Chondrocyte (in vitro differentiated cells): Measurements from ENCODE around the gene PHC1. TPM values are rescaled to one million over a fixed set of nuclear protein-coding genes. Genes with fewer than 3 reads are reported as not detected.

Source experiments
- DNase-seq: peaks from one replicate; pipeline ENCODE4 v3.0.0; 2021; ENCODE audit warnings: mixed read lengths, low spot score
- H3K27ac Mint-ChIP-seq: one replicate; pipeline ENCODE4 v1.8.0; 2021; ENCODE audit warnings: mild to moderate bottlenecking, moderate library complexity, mixed read lengths; ENCODE audit not compliant: unreplicated experiment
- H3K27me3 Mint-ChIP-seq: 2 replicates; pipeline ENCODE4 v1.8.0; 2021; ENCODE audit warnings: low read depth, mixed read lengths
- H3K36me3 Mint-ChIP-seq: 2 replicates; pipeline ENCODE4 v1.8.0; 2021; ENCODE audit warnings: low read depth, mixed read lengths
- H3K4me1 Mint-ChIP-seq: 2 replicates; pipeline ENCODE4 v1.8.0; 2021; ENCODE audit warnings: low read depth, mild to moderate bottlenecking, mixed read lengths
- H3K4me3 Mint-ChIP-seq: one replicate; pipeline ENCODE4 v1.8.0; 2021; ENCODE audit warnings: mild to moderate bottlenecking, moderate library complexity, mixed read lengths; ENCODE audit not compliant: unreplicated experiment
- H3K9me3 Mint-ChIP-seq: 2 replicates; pipeline ENCODE4 v1.8.0; 2021; ENCODE audit warnings: low read depth, mixed read lengths
- total RNA-seq: library from RNA; stranded (reverse); gene quantifications from 3 replicates; pipeline ENCODE4 v1.2.1, GENCODE V29; 2021
- TF ChIP-seq, protein P1 (sequence below): fragments of 200-600 bp; sonication (generic); IDR thresholded peaks from 2 replicates; pipeline ENCODE4 v1.5.0; 2021; ENCODE audit warnings: antibody characterized with exemption, mild to moderate bottlenecking, moderate library complexity

Gene PHC1
- total RNA-seq, 1 donor from 2014 or later, result 33.0 TPM

GRCh38 chr12:8947737-8948136 lies 33.4 kb downstream of the PHC1 start:
- H3K4me1 Mint-ChIP-seq, result peaks cover 30% of the 10 kb centered on the region

GRCh38 chr12:8948701-8949341 lies 34.5 kb downstream of the PHC1 start:
- TF ChIP-seq, protein P1, sequence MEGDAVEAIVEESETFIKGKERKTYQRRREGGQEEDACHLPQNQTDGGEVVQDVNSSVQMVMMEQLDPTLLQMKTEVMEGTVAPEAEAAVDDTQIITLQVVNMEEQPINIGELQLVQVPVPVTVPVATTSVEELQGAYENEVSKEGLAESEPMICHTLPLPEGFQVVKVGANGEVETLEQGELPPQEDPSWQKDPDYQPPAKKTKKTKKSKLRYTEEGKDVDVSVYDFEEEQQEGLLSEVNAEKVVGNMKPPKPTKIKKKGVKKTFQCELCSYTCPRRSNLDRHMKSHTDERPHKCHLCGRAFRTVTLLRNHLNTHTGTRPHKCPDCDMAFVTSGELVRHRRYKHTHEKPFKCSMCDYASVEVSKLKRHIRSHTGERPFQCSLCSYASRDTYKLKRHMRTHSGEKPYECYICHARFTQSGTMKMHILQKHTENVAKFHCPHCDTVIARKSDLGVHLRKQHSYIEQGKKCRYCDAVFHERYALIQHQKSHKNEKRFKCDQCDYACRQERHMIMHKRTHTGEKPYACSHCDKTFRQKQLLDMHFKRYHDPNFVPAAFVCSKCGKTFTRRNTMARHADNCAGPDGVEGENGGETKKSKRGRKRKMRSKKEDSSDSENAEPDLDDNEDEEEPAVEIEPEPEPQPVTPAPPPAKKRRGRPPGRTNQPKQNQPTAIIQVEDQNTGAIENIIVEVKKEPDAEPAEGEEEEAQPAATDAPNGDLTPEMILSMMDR, result no peak
- Mint-ChIP-seq H3K4me1 (peaks cover 30% of the 10 kb centered on the region), H3K4me3 (peak overlapping the region; percentile 99)

More at GRCh38 chr12:8947737-8948136, 33.4 kb downstream of the PHC1 start:
- TF ChIP-seq, protein P1, result no peak
- Mint-ChIP-seq H3K36me3 (peaks cover 15% of the 10 kb centered on the region), H3K27ac (no peak overlapping the region), H3K27me3 (no peaks in the 10 kb centered on the region), H3K4me3 (peak overlapping the region; percentile 99), H3K9me3 (no peaks in the 10 kb centered on the region)
- no peak for DNase-seq

DNA sequence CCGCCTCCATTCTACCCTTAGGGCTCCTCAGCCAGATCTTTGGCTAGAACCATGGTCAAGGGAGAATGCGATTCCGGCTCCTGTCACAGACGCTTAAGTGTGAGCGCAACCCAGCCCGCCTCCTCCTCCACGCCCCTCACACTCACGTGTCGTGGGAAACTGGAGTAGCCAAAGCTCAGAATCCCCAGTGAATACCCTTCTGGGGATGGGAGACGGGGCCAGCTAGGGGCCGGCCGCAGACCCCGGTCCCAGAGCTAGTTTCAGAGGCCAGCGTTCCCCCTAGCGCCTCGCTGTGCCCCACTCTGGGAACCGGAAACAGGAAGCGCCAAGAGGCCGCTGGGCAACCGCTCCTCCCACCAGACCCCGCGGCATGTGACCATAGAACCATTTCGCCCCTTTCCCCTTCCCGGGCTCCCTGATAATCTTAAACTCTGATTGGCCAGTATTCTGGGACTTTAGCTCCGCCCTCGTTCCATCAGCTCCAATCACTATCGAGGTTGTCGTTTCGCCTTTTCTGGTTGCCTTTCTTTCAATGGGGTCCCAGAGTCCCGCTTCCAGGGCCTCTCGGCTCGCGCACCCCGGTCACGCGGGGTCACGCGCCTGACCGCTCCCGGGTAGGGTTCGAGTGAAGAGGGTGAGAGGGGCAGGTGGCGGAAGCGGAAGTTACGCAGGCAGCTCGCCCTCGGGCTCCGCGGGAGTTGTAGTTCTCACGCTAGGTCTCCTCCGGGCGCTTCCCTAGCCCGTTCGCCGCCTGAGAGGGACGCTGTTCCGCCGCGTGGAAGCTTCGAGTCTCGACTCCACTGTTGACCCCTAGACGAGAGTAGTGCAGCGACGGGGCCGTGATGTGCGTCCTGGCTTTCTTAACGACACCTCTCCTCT lies 35.3 kb downstream of the PHC1 start, which contains the start of gene M6PR:
Gene M6PR, minus strand, starts transcription at position 304 of the 879 bp plus-strand sequence. CDS start 3,241 bp downstream, outside the sequence.
- Mint-ChIP-seq H3K4me3 (peak within 1 kb of the TSS; percentile 99), H3K9me3 (no peaks in the 10 kb centered on the region), H3K27me3 (no peaks in the 10 kb centered on the region), H3K27ac (peak within 1 kb of the TSS; percentile 98), H3K36me3 (peaks cover 6% of the 10 kb centered on the region), H3K4me1 (peaks cover 30% of the 10 kb centered on the region)
- TF ChIP-seq, protein P1, result peak; percentile 76
- peak; percentile 96 for DNase-seq

More at GRCh38 chr12:8948701-8949341, 34.5 kb downstream of the PHC1 start:
- Mint-ChIP-seq H3K27me3 (no peaks in the 10 kb centered on the region), H3K9me3 (no peaks in the 10 kb centered on the region), H3K27ac (peak overlapping the region; percentile 98), H3K36me3 (peaks cover 6% of the 10 kb centered on the region)
- DNase-seq, result no peak

DNA sequence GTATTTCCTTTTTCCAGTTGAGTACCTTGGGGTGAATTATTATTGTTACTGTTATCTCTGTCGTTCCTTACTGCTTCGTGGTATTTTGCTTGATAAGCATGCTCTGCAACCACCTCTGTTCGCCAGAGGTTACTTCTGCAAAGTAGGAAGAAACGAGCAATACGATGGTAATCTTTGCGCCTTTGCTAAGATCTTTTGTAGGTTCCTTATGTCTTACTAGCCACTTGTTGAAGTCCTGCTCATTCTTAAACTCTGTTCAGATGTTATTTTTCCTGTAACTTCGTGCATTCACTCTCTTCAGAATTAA lies 35.9 kb downstream of the PHC1 start:
- H3K4me1 Mint-ChIP-seq, result peaks cover 30% of the 10 kb centered on the region
- no peaks in the 10 kb centered on the region for H3K9me3 Mint-ChIP-seq
- H3K36me3 Mint-ChIP-seq, result peaks cover 2% of the 10 kb centered on the region
- H3K4me3 Mint-ChIP-seq, result peak overlapping the region; percentile 99
- H3K27ac Mint-ChIP-seq, result peak overlapping the region; percentile 98
- DNase-seq, result no peak
- TF ChIP-seq, protein P1, result peak; percentile 40
- no peaks in the 10 kb centered on the region for H3K27me3 Mint-ChIP-seq

- Mint-ChIP-seq H3K36me3 (no peaks in the 10 kb centered on the region), H3K27me3 (no peaks in the 10 kb centered on the region), H3K27ac (peak overlapping the region; percentile 98), H3K4me1 (peaks cover 30% of the 10 kb centered on the region), H3K4me3 (peak overlapping the region; percentile 99), H3K9me3 (no peaks in the 10 kb centered on the region)
- TF ChIP-seq, protein P1, result peak; percentile 21
- no peak for DNase-seq
Observed at GRCh38 chr12:8950702-8951478, 36.6 kb downstream of the PHC1 start.
